PC-9 (cell line): ENCODE data around the gene GPS2.

ENCODE experiments used
- EZH2 ChIP-seq: fragments of 200-600 bp; sonication (generic); IDR thresholded peaks from 2 replicates; pipeline ENCODE4 v1.8.0; 2017; ENCODE audit warnings: antibody characterized with exemption, low read depth
- TF ChIP-seq, protein P1 (sequence below): fragments of 200-600 bp; sonication (generic); conservative IDR thresholded peaks from 2 replicates; pipeline ENCODE4 v1.6.1; 2017; ENCODE audit warnings: mixed run types, antibody characterized with exemption, mild to moderate bottlenecking, moderate library complexity

- TF ChIP-seq, protein P1, sequence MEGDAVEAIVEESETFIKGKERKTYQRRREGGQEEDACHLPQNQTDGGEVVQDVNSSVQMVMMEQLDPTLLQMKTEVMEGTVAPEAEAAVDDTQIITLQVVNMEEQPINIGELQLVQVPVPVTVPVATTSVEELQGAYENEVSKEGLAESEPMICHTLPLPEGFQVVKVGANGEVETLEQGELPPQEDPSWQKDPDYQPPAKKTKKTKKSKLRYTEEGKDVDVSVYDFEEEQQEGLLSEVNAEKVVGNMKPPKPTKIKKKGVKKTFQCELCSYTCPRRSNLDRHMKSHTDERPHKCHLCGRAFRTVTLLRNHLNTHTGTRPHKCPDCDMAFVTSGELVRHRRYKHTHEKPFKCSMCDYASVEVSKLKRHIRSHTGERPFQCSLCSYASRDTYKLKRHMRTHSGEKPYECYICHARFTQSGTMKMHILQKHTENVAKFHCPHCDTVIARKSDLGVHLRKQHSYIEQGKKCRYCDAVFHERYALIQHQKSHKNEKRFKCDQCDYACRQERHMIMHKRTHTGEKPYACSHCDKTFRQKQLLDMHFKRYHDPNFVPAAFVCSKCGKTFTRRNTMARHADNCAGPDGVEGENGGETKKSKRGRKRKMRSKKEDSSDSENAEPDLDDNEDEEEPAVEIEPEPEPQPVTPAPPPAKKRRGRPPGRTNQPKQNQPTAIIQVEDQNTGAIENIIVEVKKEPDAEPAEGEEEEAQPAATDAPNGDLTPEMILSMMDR: no peak
- TF ChIP-seq EZH2: no peak
Observed at GRCh38 chr17:7294614-7295153, 20.5 kb downstream of the GPS2 start, which contains the start of gene YBX2.
